Neuronal stem cell (in vitro differentiated cells): Measurements from ENCODE around the gene GRN.

Experiments
- DNase-seq: peaks from one replicate; pipeline ENCODE4 v3.0.0-alpha.2; 2013; ENCODE audit warnings: low spot score
- H2AFZ ChIP-seq: one replicate; pipeline ENCODE4 v1.6.1; 2013; ENCODE audit warnings: mild to moderate bottlenecking, low read length, inconsistent platforms
- H2AK5ac ChIP-seq: 2 replicates; pipeline ENCODE4 v1.6.1; 2013; ENCODE audit warnings: low read depth, mild to moderate bottlenecking, inconsistent platforms, low read length, moderate library complexity, mixed read lengths
- H2BK120ac ChIP-seq: 2 replicates; pipeline ENCODE4 v1.6.1; 2013; ENCODE audit warnings: low read depth, mild to moderate bottlenecking, inconsistent platforms, low read length, moderate library complexity, mixed read lengths
- H2BK12ac ChIP-seq: one replicate; pipeline ENCODE4 v1.6.1; 2013; ENCODE audit warnings: low read length, inconsistent platforms
- H2BK15ac ChIP-seq: 2 replicates; pipeline ENCODE4 v1.6.1; 2013; ENCODE audit warnings: mild to moderate bottlenecking, low read length, inconsistent platforms, mixed read lengths
- H2BK5ac ChIP-seq: one replicate; pipeline ENCODE4 v1.6.1; 2013; ENCODE audit warnings: inconsistent platforms, mild to moderate bottlenecking, low read length, moderate library complexity
- H3K14ac ChIP-seq: one replicate; pipeline ENCODE4 v1.6.1; 2013; ENCODE audit warnings: low read length, inconsistent platforms
- H3K18ac ChIP-seq: 2 replicates; pipeline ENCODE4 v1.6.1; 2013; ENCODE audit warnings: low read length, inconsistent platforms
- H3K23ac ChIP-seq: 2 replicates; pipeline ENCODE4 v1.6.1; 2013; ENCODE audit warnings: low read depth, mild to moderate bottlenecking, mixed read lengths, low read length, inconsistent platforms; ENCODE audit not compliant: poor library complexity
- H3K27ac ChIP-seq: replicated peaks from 3 replicates; pipeline ENCODE4 v1.5.1; 2013; ENCODE audit warnings: low read length, inconsistent platforms
- H3K27me3 ChIP-seq, 3 experiments: 2 replicates each; pipeline ENCODE4 v1.6.1; 2013; ENCODE audit warnings: low read length in 3 of 3, mild to moderate bottlenecking in 2 of 3, inconsistent platforms in 1 of 3, low read depth in 1 of 3, mixed read lengths in 1 of 3, moderate library complexity in 1 of 3; ENCODE audit not compliant: control insufficient read depth in 3 of 3, insufficient read depth in 3 of 3
- H3K36me3 ChIP-seq, 2 donors: replicated peaks in 1 of 2; 2 replicates each; pipeline ENCODE4 v1.6.1; 2013; ENCODE audit warnings: low read length in 2 of 2; ENCODE audit not compliant: control insufficient read depth in 2 of 2, insufficient read depth in 2 of 2
- H3K4ac ChIP-seq: 2 replicates; pipeline ENCODE4 v1.6.1; 2013; ENCODE audit warnings: inconsistent platforms, mild to moderate bottlenecking, low read length, moderate library complexity
- H3K4me1 ChIP-seq, 2 donors: 1 replicate in 1 of 2; 2 replicates in 1 of 2; pipeline ENCODE4 v1.6.1; 2013; ENCODE audit warnings: low read length in 2 of 2, low read depth in 1 of 2; ENCODE audit not compliant: control insufficient read depth in 2 of 2, insufficient read depth in 1 of 2
- H3K4me2 ChIP-seq: one replicate; pipeline ENCODE4 v1.6.1; 2013; ENCODE audit warnings: mild to moderate bottlenecking, low read length, inconsistent platforms; ENCODE audit not compliant: insufficient read depth, poor library complexity, severe bottlenecking
- H3K4me3 ChIP-seq, 2 donors: 2 replicates each; pipeline ENCODE4 v1.5.1; 2013; ENCODE audit warnings: low read length in 2 of 2, mild to moderate bottlenecking in 2 of 2, inconsistent platforms in 1 of 2, moderate library complexity in 1 of 2
- H3K79me1 ChIP-seq: one replicate; pipeline ENCODE4 v1.6.1; 2013; ENCODE audit warnings: low read depth, mild to moderate bottlenecking, inconsistent platforms, low read length, moderate library complexity
- H3K9ac ChIP-seq: one replicate; pipeline ENCODE4 v1.6.1; 2013; ENCODE audit warnings: mild to moderate bottlenecking, low read depth, low read length, inconsistent platforms; ENCODE audit not compliant: poor library complexity
- H3K9me3 ChIP-seq, 2 donors: replicated peaks in 1 of 2; 2 replicates each; pipeline versions ENCODE3 to v1.6.1; 2013; ENCODE audit warnings: low read length in 2 of 2, mild to moderate bottlenecking in 2 of 2, inconsistent platforms in 1 of 2, low read depth in 1 of 2, mixed read lengths in 1 of 2, moderate library complexity in 1 of 2; ENCODE audit not compliant: control insufficient read depth in 2 of 2, insufficient read depth in 1 of 2
- H4K8ac ChIP-seq: one replicate; pipeline ENCODE4 v1.6.1; 2013; ENCODE audit warnings: low read depth, mild to moderate bottlenecking, inconsistent platforms, low read length, moderate library complexity
- H4K91ac ChIP-seq: one replicate; pipeline ENCODE4 v1.6.1; 2013; ENCODE audit warnings: low read length, low read depth, mild to moderate bottlenecking, inconsistent platforms; ENCODE audit not compliant: poor library complexity
- WGBS, 2 donors: extraction: QIAGEN DNeasy Blood & Tissue Kit; methylation state at CpG; one replicate each; pipeline ENCODE4 v1.1.7; 2013; ENCODE audit warnings: missing lambda C conversion rate in 2 of 2, mixed read lengths in 1 of 2; ENCODE audit not compliant: insufficient read length in 2 of 2, insufficient replicate concordance in 1 of 2; ENCODE audit errors: extremely low coverage in 2 of 2; 5-methylcytosine and 5-hydroxymethylcytosine counted together

GRN gene

GRCh38 chr17:44334727-44335126, 10.4 kb upstream of the GRN start:
- H3K14ac ChIP-seq: no peak overlapping the region
- no peak overlapping the region for H4K91ac ChIP-seq
- peak overlapping the region; percentile 61 for H2AK5ac ChIP-seq
- H3K9me3 ChIP-seq: no peaks in the 10 kb centered on the region
- H3K4ac ChIP-seq: no peak overlapping the region
- H2AFZ ChIP-seq: no peak overlapping the region
- no peak overlapping the region for H2BK12ac ChIP-seq
- H3K36me3 ChIP-seq: no peaks in the 10 kb centered on the region
- H3K9ac ChIP-seq: peak overlapping the region; percentile 30
- H3K18ac ChIP-seq: no peak overlapping the region
- H3K4me3 ChIP-seq: no peak overlapping the region
- H3K79me1 ChIP-seq: no peaks in the 10 kb centered on the region
- DNase-seq: no peak
- H3K4me2 ChIP-seq: no peak overlapping the region
- H2BK120ac ChIP-seq: no peak overlapping the region
- no peaks in the 10 kb centered on the region for H3K4me1 ChIP-seq
- H2BK15ac ChIP-seq: no peak overlapping the region
- peaks cover 0 to 34% (median 0%) of the 10 kb centered on the region in 3 experiments for H3K27me3 ChIP-seq
- no peak overlapping the region for H2BK5ac ChIP-seq
- WGBS, 2 donors: no CpG with 5 or more reads among the region's 3 CpGs
- H3K23ac ChIP-seq: no peak overlapping the region
- no peak overlapping the region for H3K27ac ChIP-seq
- H4K8ac ChIP-seq: no peak overlapping the region

- Histone ChIP-seq H3K14ac (no peak overlapping the region), H3K27me3 (peaks cover 0 to 34% (median 0%) of the 10 kb centered on the region in 3 experiments), H3K4ac (no peak overlapping the region), H3K18ac (no peak overlapping the region), H3K4me2 (no peak overlapping the region), H4K8ac (no peak overlapping the region), H3K23ac (no peak overlapping the region), H3K9me3 (no peaks in the 10 kb centered on the region), H2AK5ac (no peak overlapping the region), H3K4me1 (no peaks in the 10 kb centered on the region), H2BK5ac (no peak overlapping the region), H2BK15ac (no peak overlapping the region), H3K4me3 (no peak overlapping the region), H3K9ac (no peak overlapping the region), H3K79me1 (no peaks in the 10 kb centered on the region), H2BK120ac (no peak overlapping the region), H4K91ac (no peak overlapping the region), H2BK12ac (no peak overlapping the region), H2AFZ (no peak overlapping the region), H3K36me3 (no peaks in the 10 kb centered on the region), H3K27ac (no peak overlapping the region)
- no CpG with 5 or more reads among the region's 3 CpGs for WGBS, 2 donors
- no peak for DNase-seq
These were observed 9.5 kb upstream of the GRN start for GRCh38 chr17:44335564-44335963.

DNA sequence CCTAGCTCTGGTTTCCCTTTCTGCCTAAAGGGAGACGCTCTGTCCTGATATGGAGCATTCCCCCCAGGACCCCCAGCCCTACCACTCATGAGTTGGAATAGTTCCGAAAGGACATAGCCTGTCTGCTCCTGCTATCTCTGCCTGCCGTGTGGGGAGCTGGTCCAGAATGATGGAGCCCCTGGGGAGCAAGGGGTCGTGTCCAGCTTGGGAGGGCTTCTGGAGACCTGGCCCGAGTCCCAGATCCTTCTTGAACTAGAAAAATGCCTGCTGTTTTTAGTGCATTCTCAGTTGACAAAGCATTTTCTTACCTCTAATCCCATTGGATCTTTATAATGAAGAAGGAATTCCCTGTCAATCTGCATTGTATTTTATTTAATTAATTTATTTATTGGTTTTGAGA, 9.1 kb upstream of the GRN start:
- Histone ChIP-seq H3K23ac (no peak overlapping the region), H3K4ac (no peak overlapping the region), H3K9me3 (no peaks in the 10 kb centered on the region), H4K8ac (no peak overlapping the region), H2BK5ac (no peak overlapping the region), H3K4me1 (no peaks in the 10 kb centered on the region), H2AK5ac (no peak overlapping the region), H3K14ac (no peak overlapping the region), H3K27ac (no peak overlapping the region), H3K36me3 (no peaks in the 10 kb centered on the region), H2BK120ac (no peak overlapping the region), H3K4me2 (no peak overlapping the region), H2AFZ (no peak overlapping the region), H4K91ac (no peak overlapping the region), H2BK12ac (no peak overlapping the region), H3K79me1 (no peaks in the 10 kb centered on the region), H3K18ac (no peak overlapping the region), H3K27me3 (peaks cover 0 to 34% (median 0%) of the 10 kb centered on the region in 3 experiments), H3K4me3 (no peak overlapping the region), H2BK15ac (no peak overlapping the region), H3K9ac (no peak overlapping the region)
- DNase-seq: no peak
- no CpG with 5 or more reads among the region's 5 CpGs for WGBS, 2 donors

DNA sequence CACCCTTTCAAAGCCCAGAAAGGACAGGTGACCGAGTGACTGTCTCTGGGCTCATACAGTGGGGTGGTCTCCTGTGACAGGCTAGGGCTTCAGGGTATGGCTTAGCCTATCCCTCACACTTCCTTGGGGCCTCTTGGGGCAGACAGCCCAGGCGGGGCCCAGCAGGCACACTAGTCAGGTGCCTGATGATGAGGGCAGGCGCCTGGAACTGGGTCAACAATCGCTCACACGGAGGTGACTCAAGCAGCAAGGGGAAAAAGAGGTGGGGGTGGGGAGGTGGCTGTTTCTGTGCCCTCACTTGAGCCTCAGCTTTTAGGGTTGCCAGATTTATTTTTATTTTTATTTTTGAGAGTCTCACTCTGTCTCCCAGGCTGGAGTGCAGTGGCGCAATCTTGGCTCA, 6.4 kb upstream of the GRN start:
- Histone ChIP-seq H3K27me3 (peaks cover 0 to 32% (median 0%) of the 10 kb centered on the region in 3 experiments), H2BK5ac (no peak overlapping the region), H3K4ac (no peak overlapping the region), H3K14ac (no peak overlapping the region), H2BK12ac (no peak overlapping the region), H3K4me2 (no peak overlapping the region), H3K9me3 (no peaks in the 10 kb centered on the region), H4K8ac (no peak overlapping the region), H4K91ac (no peak overlapping the region), H3K4me3 (no peak overlapping the region), H2BK15ac (no peak overlapping the region), H3K18ac (no peak overlapping the region), H3K9ac (no peak overlapping the region), H3K27ac (no peak overlapping the region), H3K23ac (no peak overlapping the region), H3K4me1 (no peaks in the 10 kb centered on the region), H3K36me3 (no peaks in the 10 kb centered on the region), H2BK120ac (no peak overlapping the region), H2AFZ (no peak overlapping the region), H2AK5ac (no peak overlapping the region), H3K79me1 (no peaks in the 10 kb centered on the region)
- no CpG with 5 or more reads among the region's 6 CpGs for WGBS, 2 donors
- no peak for DNase-seq
